Stimulated activated CD4-positive, alpha-beta T cell treated with anti-CD3 and anti-CD28 coated beads, Interleukin-12 subunit alpha, Interleukin-12 subunit beta, amount 100 ng/mL, for 48 hours (primary cell): ENCODE measurements around the gene SH3PXD2B.
"Not testable (repeated sequence)": the region's sequence is repeated elsewhere in the genome, so short reads cannot be mapped to it uniquely, and the experiment has no call there.

Experiments
- DNase-seq, 3 donors: peaks; one replicate each; pipeline ENCODE4 v3.0.0-alpha.2; 2020; ENCODE audit warnings: low read depth in 2 of 3, low spot score in 1 of 3

SH3PXD2B gene

DNA sequence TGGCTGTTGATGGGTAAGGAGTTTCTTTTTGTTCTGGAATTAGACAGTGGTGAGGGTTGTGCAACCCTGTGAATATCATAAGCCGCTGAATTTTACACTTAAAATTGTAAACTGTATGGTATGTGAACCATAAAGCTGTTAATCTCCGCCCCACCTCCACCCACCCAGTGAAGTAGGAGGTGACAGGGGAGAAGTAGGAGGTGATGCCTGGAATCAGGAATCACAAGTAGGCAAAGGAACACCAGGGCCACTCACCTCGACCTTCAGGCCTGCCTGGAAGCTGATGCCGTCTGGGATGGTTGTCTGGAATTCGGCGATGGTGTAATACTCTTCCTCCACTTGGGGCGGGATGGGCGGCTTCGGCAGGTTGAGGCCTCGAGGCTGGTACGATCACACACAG is 108.4 kb downstream of the SH3PXD2B start:
- no peak for DNase-seq

DNA sequence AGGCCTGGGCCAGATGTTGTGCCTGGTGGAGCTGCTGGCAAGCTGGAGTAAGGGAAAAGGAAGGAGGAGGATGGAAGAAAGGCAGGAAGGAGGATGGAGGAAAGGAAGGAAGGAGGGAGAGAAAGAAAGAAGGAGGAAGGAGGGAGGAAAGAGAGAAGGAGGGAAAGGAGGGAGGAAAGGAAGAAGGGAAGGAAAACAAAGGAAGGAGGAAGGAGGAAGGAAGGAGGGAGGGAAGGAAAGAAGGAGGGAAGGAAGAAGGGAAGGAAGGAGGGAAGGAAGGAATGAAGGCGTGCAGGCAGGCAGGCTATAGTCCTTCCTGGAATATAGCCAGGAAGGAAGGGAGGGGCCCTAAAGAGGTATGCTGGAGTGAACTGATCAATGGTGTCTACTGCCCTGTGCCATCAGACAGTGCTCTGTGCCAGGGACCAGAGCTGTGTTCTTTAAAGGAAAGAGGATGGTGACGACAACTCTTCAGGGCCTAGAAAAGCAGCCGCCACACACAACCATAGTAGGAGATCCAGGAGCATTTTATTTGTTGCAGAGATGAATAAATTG is 109.4 kb downstream of the SH3PXD2B start:
- DNase-seq = no peak

DNA sequence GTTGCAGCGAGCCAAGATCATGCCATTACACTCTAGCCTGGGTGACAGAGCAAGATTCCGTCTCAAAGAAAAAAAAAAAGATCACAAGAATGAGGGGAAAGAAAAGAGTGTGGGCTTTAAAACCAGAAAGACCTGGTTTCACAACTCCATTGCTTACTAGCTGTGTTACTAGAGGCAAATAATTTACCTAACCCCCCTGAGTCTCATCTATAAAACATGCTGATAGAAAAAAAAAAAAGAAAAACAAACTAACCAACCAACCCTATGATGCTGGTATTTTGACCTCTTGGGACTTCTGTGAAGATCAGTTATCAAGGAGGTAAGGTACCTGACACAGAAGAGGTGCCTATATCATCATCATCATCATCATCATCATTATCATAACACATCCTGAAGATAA is 110.6 kb downstream of the SH3PXD2B start:
- DNase-seq = no peak

DNA sequence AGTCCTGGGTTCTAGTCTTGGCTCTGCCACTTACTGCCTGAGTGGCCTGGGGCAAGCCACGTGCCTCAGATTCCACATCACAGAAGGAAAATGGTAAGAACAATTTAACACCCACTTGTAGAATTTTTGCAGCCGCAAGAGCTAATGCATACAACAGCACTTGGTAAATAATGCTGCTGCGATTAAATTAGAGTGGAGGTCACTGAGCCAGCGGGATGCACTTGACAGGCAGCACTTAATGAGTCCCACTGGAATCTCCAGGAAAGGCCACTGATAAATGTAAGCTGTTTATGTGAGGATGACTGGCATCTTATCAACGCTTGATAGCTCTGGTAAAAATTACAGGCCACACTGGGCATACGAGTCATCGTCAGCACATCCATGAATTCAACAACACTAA is 111.4 kb downstream of the SH3PXD2B start:
- DNase-seq = no peak

DNA sequence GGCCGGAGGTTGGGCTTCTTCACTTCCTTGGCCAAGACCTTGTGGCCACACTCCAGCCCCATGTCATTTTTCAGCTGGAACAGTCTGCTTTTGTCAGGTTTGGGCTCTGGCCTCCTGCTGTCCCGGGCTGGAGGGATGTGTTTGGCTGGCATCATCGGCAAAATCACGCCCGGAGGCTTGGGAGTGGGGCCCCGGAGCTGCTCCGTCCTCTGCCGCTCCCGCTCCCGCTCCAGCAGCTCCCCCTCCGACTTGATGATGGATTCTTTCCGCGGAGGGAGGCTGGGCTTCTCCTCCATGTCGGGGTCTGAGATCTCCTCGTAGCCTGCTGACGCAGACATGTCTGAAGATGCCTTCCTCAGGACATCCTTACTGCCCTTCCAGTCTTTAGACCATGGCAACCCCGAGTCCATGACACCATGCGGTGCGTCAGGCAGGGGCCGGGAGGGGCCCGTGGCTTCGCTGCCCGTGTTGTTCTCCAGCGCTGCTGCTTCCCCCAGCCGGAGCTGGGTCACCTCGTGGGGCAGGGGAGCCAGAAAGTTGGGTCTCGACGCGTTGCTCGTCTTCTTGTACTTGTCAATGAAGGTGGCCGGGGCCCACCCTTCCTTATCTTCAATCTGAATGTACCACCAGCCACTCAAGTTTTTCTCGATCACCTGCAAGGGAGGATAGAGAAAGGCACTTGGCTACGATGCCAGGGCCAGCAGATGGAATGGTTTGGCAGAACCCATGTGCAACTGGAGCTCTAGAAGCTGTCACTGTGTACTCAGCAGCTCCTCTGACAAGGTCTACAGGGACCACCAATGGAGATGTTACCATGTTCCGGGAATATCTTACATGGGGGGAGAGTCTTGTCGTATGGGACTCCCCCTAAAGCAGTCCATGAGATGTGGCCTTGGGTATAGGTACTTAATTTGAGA is 114.8 kb downstream of the SH3PXD2B start:
- no peak for DNase-seq

DNA sequence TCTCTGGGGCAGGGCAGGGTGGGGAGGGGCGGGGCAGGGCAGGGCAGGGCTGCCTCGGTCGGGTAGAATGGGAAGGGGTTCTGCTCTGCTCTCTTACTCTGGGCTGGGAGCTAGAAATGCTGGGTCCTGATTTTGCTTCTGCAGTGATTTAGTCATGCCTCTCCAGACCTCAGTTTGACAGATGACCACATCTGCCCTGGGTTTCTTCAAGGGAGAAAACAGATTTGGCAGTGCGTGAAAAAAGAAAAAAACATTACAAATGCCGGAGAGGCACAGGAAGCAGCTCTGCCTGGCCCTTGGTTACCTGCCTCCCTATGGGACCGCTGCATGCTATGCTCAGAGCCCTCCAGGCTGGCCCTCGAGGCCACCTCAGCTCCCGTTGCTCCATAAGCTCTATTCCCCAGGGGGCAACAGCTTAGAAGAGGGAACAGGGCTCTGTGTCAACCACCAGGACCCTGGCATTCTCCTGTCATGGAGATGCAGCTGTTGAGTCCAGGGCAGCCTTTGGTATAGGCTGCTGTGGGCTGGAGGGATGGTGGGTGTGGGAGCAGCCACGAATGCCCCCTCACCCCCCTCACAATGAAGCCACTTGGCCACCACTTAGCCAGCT is 117.5 kb downstream of the SH3PXD2B start:
- no peak for DNase-seq

DNA sequence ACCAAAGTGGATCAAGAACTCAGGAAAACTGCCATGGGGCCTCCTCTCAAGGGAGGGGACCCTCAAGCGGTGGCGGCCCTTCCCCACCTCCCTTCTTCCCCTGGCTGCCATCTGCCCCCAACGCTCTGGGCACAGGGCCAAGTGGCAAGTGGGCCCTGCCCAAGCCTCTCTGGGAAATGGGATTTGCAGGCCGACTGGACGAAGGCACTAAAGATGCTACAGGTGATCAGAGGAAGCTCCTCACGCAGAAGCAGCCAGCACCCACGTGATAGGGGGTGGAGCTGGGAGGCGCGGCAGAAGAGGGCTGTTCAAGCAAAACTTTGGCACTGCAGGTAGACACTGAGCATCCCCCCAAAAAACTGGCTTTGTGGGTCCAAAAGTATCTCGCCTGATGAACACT is 118.1 kb downstream of the SH3PXD2B start:
- no peak for DNase-seq

DNA sequence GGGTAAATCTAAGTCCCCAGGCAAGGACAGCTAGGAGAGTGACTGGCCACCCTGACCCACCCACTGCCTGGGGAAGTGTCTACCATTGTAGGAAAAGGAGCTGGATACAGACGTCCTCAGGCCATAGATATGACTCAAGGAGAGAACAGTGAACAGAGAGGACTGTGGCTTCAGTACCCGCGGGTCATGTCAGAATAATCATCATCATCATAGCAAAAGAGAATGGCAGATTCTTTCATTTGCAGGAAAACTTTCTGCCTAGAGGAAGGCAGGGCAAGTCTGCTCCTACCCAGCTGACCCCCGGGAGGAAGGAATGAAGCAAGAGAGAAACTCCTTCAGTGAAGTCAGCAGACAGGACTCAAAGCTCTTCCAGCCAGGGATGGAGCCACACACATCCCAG is 118.6 kb downstream of the SH3PXD2B start:
- no peak for DNase-seq

DNA sequence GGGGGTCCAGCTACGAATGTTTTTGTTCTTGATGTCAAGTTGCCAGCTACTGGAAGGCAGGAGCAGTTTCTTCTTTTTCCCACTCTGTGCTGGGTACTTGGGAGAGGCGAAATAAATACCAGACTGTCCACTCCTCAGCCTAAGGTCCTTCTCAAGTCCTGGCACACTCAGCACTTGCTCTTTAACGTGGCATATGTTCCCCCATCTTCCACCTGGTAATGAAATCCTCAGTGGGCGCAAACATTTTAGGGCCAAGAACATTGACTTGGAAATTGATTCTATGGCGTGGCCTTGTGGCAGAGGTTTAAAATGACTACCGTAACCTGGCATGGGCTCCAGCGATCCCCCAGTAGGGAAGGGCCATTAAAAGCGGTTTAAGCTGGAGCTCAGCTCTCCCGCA is 119.7 kb downstream of the SH3PXD2B start:
- no peak for DNase-seq

DNA sequence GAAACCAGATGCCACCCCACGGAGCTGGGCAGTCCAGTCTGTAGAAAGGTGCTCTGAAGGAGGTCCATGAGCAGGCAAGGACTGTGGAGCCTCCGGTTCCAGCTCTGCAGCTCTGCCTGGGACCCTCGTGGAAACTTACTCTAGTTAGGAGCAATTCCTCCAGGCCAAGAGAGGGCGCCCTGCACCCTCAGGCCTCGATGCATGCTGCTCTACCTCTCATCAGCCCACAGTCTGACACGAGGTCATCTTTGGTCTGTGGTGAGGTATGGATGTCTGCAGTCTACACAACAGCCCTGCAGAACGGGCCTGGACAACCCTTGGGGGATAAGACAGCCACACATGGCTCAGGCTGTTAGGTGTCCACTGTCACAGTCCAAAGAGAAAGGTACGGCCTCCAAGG is 120.1 kb downstream of the SH3PXD2B start:
- DNase-seq = peak in 1 of 3 donors; percentile 6

DNA sequence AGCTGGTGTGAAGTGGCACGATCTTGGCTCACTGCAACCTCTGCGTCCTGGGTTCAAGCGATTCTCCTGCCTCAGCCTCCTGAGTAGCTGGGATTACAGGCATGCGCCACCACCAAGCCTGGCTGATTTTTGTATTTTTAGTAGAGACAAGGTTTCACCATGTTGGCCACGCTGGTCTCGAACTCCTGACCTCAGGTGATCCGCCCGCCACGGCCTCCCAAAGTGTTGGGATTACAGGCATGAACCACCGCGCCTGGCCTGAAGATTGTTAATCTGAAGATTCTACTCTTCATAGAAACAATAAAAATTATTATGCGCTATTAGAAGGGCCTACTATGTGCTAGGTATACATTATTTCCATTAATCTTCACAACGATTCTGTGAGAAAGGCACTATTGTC is 127.4 kb downstream of the SH3PXD2B start:
- not testable (repeated sequence) for DNase-seq

DNA sequence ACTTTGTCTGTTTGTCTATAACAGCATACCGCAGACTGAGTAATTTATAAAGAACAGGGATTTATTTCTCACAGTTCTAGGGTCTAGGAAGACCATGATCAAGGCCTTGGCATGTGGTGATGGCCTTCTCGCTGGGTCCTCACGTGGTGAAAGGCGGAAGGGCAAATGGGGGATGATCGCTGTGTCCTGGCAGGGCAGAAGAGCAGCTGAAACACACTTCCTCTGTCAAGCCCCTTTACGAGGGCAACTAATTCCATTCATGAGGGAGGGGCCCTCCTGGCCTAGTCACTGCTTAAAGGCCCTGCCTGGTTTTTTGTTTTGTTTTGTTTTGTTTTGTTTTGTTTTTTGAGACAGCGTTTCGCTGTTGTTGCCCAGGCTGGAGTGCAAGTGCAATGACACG is 128.9 kb downstream of the SH3PXD2B start:
- no peak for DNase-seq

DNA sequence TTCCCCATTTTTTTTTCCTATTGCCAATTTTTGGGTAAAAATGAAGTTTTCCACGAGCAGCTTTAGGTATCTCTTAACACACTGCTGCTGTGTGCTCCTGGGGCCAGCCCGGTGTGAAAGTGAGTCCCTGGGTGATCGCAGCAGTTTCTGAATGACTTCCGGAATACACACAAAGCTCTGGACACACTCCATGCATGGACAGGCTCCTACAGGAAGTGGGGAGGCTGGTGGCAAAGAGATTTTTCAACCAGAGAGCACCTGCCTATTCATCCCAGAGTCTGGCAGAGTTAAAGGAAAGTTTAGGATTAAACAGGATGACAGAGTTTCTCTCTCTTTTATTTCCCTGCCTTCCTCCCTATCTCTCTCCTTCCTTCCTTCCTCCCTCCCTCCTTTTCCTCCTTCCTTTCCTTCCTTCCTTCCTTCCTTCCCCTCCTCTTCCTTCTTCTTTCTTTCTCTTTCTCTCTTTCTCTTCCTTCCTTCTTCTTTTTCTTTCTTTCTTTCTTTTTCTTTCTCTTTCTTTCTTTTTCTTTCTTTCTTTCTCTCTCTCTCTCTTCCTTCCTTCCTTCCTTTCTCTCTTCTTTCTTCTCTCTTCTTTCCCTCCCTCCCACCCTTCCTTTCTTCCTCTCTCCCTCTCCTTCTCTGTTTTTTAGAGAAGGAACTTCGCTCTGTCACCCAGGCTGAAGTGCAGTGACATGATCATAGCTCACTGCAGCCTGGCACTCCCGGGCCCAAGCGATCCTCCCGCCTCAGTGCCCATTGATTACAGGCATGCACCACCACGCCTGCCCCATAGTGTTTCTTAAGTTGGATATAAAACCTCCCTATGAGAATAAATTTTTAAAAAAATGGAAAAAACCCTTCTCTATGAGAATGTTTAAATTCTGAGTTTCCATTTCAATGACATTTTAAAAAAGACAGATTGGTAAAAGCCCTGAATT is 132.0 kb downstream of the SH3PXD2B start:
- DNase-seq = no peak

DNA sequence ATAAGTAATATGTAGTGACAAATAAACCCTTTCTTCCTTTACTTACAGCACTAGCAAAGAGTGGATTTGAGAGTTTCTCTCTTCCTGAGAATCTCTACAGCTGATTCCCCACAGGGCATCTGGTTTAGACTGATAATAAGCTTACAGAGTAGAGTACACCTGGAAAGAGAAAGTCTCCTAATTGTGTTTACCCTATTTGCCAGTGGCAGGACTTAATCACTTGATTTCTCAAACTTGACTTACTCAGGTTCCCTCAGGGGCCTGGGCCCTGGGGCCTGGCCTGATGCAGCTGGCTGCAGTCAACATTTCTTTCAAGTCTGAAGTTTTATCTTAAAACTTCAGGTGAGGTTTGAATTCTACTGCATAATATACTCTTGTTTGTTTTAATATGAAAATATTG is 132.7 kb downstream of the SH3PXD2B start:
- DNase-seq = no peak

DNA sequence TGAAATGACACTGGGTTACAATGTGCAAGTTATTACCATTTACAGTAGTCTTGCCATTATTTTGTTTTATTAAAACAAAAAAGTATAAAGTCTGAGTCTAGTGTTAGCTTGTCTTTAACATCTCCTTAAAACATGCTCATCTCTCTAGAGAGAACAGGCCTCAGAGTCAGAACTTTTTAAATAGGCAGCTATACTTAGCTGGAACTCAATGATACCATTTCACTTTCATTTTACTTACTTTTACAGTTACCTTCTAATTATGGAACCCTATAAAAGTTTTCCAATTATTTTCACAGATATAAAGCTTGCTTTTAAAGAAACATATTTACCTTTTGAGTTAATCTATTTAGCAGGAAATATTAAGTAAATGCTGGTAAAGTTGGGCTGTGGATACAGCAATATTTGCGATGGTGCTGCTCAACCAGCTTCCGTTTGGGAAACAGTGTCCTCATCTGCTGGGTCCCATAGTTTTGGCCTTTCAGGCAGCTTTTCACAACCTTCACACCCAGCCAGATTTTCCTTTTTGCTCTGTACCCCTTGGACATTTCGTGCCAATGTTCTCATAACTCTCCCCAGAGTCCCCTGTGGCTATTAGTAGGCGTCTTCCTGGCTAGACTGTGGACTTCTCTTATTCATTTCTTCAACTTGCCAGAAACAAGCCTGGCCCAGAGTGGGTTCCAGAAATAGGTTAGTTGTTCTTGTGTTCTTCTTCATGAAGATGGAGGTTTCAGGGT is 134.4 kb downstream of the SH3PXD2B start:
- no peak for DNase-seq

DNA sequence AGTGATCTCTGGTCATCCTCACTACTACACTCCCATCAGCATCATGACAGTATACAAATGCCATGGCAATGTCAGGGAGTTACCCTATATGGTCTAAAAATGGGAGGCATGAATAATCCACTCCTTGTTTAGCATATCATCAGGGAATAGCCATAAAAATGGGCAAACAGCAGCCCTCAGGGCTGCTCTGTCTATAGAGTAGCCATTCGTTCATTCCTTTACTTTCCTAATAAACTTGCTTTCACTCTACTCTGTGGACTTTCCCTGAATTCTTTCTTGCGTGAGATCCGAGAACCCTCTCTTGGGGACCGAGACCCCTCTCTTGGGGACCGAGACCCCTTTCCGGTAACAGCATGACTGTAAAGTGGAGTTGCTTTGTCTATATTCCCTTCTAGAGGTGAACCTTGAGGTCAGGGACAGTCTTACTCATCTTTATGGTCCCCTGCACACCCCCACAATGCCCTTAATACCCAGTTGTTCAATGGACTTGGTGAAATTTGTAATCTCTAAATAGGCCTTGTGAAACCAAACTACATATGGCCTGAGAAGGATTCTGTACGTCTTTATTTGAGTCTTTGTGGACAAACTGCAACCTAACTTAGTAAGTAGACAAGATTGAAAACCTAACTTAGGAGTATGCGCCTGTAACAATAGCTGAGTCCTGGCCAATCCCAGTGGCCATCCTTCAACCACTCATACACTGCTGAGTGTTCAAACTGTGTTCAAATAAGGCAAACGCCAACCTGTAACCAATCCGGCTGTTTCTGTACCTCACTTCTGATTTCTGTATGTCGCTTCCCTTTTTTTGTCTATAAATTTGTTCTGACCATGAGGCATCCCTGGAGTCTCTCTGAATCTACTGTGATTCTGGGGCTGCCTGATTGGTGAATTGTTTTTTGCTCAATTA is 138.5 kb downstream of the SH3PXD2B start:
- DNase-seq = no peak

DNA sequence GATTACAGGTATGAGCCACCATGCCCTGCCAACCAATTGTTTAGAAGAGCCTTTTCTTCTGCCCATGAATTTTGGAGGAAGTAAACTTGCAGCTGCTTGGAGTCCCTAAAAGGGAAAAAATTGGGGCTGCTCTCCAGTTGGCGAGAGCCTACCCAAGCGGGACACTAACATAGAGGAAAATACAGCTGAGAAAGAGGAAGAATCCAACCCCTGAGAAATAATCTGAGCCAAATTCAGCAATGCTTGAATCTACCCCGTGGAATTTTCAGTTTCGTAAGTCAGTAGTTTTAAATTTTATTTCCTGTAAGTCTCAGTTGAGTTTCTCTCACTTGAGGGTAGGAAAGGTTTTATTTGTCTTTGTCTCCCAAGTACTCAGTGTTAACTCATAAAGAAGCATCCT is 140.4 kb downstream of the SH3PXD2B start:
- no peak for DNase-seq

DNA sequence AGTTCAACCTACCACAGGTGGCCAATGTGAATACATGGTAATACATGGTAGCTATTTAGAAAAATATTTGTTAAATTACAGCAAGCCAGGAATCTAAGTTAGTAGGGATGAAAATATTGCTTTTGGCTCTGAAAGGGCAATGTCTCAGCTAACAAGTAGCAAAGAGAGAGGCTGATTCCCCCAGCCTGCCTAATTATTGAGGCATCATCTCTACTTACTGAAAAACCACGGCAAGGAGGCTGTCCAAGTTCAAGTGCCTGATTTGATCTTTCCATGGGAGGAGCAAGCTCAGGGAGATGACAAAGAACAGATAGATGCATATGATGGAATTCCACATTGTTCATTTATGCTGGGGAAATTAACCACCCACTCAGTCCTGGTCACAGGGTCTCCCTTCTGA is 142.0 kb downstream of the SH3PXD2B start:
- no peak for DNase-seq

DNA sequence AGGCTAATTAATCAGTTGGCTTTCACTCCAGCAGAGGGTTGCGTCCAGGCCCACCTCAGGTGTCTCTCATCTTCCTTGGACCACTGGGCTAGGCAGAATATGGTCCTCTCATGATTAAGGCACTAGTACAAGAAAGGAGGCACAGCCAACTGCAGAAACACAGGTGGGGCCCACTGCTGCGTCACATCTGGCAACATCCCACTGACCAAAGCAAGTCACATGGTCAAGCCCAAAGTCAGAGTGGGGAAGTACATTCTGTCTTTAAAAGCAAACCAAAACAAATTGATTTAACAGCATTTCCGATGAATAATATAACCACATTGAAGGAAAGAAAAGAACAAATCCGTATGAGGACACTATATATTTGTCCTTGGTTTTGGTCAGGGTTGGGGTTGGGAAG is 142.7 kb downstream of the SH3PXD2B start:
- DNase-seq = no peak

DNA sequence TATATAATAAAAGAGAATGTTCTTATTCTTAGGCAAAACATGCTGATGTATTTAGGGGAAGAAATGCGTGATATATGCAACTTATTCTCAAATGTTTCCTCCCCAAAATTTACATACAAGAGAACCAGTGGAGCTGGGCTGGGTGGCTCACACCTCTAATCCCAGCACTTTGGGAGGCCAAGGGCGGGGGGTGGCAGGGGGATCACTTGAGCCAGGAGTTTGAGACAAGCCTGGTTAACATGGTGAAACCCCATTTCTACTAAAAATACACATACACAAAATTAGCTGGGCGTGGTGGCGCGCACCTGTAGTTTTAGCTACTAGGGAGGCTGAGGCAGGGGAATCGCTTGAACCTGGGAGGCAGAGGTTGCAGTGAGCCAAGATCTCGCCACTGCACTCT is 143.3 kb downstream of the SH3PXD2B start:
- DNase-seq = no peak
